HG02870 (cell line): ENCODE results near the gene B4GALT6.
A peak's percentile ranks its signal among the peaks of the same experiment; 100 is the strongest.

Experiments
- ATAC-seq: cut with Tn5 transposase; IDR thresholded peaks from one replicate; pipeline ENCODE4 v1.9.1; 2021; ENCODE audit warnings: mild to moderate bottlenecking, moderate library complexity; ENCODE audit not compliant: unreplicated experiment

B4GALT6 gene

GRCh38 chr18:31694297-31694696 lies 9.9 kb upstream of the B4GALT6 start:
- ATAC-seq: no peak

- no peak for ATAC-seq
Measured at GRCh38 chr18:31688606-31689005, 4.2 kb upstream of the B4GALT6 start.

GRCh38 chr18:31686986-31687928 lies 2.9 kb upstream of the B4GALT6 start:
- no peak for ATAC-seq

- no peak for ATAC-seq
Measured at GRCh38 chr18:31686572-31686971, 2.2 kb upstream of the B4GALT6 start.

- peak; percentile 62 for ATAC-seq
Measured at GRCh38 chr18:31685097-31686082, 1.0 kb upstream of the B4GALT6 start.

GRCh38 chr18:31683968-31684278 lies 458 bp downstream of the B4GALT6 start:
- ATAC-seq: no peak

GRCh38 chr18:31683106-31683505 lies 1.3 kb downstream of the B4GALT6 start:
- no peak for ATAC-seq

GRCh38 chr18:31680831-31681568 lies 3.4 kb downstream of the B4GALT6 start:
- no peak for ATAC-seq

GRCh38 chr18:31680433-31680811 lies 4.0 kb downstream of the B4GALT6 start:
- ATAC-seq: no peak

GRCh38 chr18:31679791-31680432 lies 4.5 kb downstream of the B4GALT6 start:
- no peak for ATAC-seq

GRCh38 chr18:31679133-31679742 lies 5.1 kb downstream of the B4GALT6 start:
- no peak for ATAC-seq

GRCh38 chr18:31678425-31678824 lies 6.0 kb downstream of the B4GALT6 start:
- ATAC-seq: no peak

- ATAC-seq: no peak
Measured at GRCh38 chr18:31677592-31677991, 6.8 kb downstream of the B4GALT6 start.

- ATAC-seq: no peak
Measured at GRCh38 chr18:31675404-31675803, 9.0 kb downstream of the B4GALT6 start.

- ATAC-seq: no peak
Measured at GRCh38 chr18:31672628-31673135, 11.7 kb downstream of the B4GALT6 start.

- ATAC-seq: no peak
Measured at GRCh38 chr18:31671951-31672350, 12.4 kb downstream of the B4GALT6 start.

- ATAC-seq: no peak
Measured at GRCh38 chr18:31669541-31669940, 14.8 kb downstream of the B4GALT6 start.

GRCh38 chr18:31667185-31667584 lies 17.2 kb downstream of the B4GALT6 start:
- ATAC-seq: no peak

- ATAC-seq: no peak
Measured at GRCh38 chr18:31666055-31666454, 18.3 kb downstream of the B4GALT6 start.

GRCh38 chr18:31664101-31664500 lies 20.3 kb downstream of the B4GALT6 start:
- no peak for ATAC-seq
